AG10803 (cell line): Measurements from ENCODE around the gene CABP7.

Experiments used
- DNase-seq: peaks from one replicate; pipeline ENCODE4 v3.0.0; 2010; ENCODE audit warnings: low read depth
- H3K4me3 ChIP-seq: 2 replicates; pipeline ENCODE4 v1.5.1; 2011; ENCODE audit warnings: mild to moderate bottlenecking, low read length, control low read depth
- TF ChIP-seq, protein P1 (sequence below): conservative IDR thresholded peaks from 2 replicates; pipeline ENCODE4 v1.5.1; 2011; ENCODE audit warnings: mild to moderate bottlenecking, low read length, control low read depth, inconsistent platforms

The CABP7 gene

GRCh38 chr22:29716814-29717545, 2.8 kb upstream of the CABP7 start:
- TF ChIP-seq, protein P1, sequence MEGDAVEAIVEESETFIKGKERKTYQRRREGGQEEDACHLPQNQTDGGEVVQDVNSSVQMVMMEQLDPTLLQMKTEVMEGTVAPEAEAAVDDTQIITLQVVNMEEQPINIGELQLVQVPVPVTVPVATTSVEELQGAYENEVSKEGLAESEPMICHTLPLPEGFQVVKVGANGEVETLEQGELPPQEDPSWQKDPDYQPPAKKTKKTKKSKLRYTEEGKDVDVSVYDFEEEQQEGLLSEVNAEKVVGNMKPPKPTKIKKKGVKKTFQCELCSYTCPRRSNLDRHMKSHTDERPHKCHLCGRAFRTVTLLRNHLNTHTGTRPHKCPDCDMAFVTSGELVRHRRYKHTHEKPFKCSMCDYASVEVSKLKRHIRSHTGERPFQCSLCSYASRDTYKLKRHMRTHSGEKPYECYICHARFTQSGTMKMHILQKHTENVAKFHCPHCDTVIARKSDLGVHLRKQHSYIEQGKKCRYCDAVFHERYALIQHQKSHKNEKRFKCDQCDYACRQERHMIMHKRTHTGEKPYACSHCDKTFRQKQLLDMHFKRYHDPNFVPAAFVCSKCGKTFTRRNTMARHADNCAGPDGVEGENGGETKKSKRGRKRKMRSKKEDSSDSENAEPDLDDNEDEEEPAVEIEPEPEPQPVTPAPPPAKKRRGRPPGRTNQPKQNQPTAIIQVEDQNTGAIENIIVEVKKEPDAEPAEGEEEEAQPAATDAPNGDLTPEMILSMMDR, result no peak
- DNase-seq, result peak; percentile 65

GRCh38 chr22:29717789-29718188, 2.0 kb upstream of the CABP7 start:
- TF ChIP-seq, protein P1, result no peak
- H3K4me3 ChIP-seq, result no peak overlapping the region
- no peak for DNase-seq

More at GRCh38 chr22:29716814-29717545, 2.8 kb upstream of the CABP7 start:
- no peak overlapping the region for H3K4me3 ChIP-seq

- TF ChIP-seq, protein P1, result no peak
- H3K4me3 ChIP-seq, result no peak overlapping the region
- no peak for DNase-seq
Observed at GRCh38 chr22:29718949-29719898, 579 bp upstream of the CABP7 start.

DNA sequence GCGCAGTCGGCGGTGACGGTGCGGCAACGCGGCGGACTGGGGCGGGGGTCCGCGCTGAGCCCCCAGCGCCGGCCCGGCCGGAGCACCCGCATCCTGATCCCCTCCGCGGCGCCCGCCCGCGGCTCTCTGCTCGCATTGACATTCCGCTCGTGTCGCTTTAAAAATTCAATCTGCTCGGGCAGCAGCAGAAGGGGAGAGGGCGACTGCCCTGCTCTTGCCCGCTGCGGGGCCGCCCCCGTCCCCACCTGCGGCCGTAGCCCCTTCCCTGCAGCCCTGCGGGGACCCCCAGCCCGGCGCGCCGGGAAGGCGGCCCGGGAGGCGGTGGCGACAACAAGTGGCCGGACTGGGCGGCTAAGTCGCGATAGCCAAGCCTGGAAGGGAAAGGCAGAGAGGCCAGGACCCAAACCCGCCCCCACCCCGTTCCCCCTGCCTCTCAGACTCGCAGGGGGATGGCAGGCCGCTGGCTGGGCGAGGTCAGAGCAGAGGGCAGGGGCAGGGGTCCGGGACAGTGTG, 1.1 kb downstream of the CABP7 start:
- no peak overlapping the region for H3K4me3 ChIP-seq
- TF ChIP-seq, protein P1, result no peak
- DNase-seq, result no peak

GRCh38 chr22:29722151-29722550, 2.3 kb downstream of the CABP7 start:
- H3K4me3 ChIP-seq, result no peak overlapping the region
- no peak for DNase-seq
- TF ChIP-seq, protein P1, result no peak

DNA sequence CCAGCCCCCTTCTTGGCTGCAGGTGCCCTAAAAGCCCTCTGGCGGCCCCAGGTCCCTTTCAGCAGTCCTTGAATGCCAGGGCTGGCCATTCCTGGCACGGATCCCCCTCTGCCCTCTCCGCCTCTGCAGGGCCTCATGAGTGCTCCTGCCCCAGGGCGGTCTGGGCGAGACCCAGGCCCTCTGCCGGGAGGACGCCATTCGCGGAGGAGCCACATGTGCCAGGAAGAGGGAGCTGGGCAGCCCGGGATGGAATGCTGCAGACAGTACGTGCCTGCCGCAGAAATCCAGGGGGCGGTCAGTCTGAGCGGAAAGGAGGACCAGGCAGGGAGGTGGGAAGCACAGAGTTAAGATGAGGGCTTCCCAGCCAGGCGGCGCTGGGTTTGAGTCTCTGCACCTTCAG, 2.8 kb downstream of the CABP7 start:
- DNase-seq, result no peak
- no peak overlapping the region for H3K4me3 ChIP-seq
- TF ChIP-seq, protein P1, result no peak
